GM12878 (cell line): Measurements from ENCODE around the gene ATP6V1C2. TPM values are rescaled to one million over a fixed set of nuclear protein-coding genes. Genes with fewer than 3 reads are reported as not detected.

Experiments
- EP300 ChIP-seq, 2 experiments: fragments of 150-350 bp in 1 of 2; IDR thresholded peaks; 2 replicates each; pipeline ENCODE4 v1.6.1; 2011 to 2012; ENCODE audit warnings: low read depth in 2 of 2, low read length in 2 of 2, borderline replicate concordance in 1 of 2, improper control_type of control experiment in 1 of 2, inconsistent platforms in 1 of 2; ENCODE audit not compliant: control insufficient read depth in 1 of 2
- MXI1 ChIP-seq: fragments of 150-350 bp; IDR thresholded peaks from 2 replicates; pipeline ENCODE4 v1.6.1; 2011; ENCODE audit warnings: low read depth, mild to moderate bottlenecking, inconsistent platforms, low read length, improper control_type of control experiment
- MYB ChIP-seq: fragments of 150-350 bp; IDR thresholded peaks from 2 replicates; pipeline ENCODE4 v1.6.1; 2014; ENCODE audit warnings: mild to moderate bottlenecking, low read depth, low read length, borderline replicate concordance
- RAD21 ChIP-seq: IDR thresholded peaks from 2 replicates; pipeline ENCODE4 v1.6.1; 2011; ENCODE audit warnings: mild to moderate bottlenecking, low read depth, low read length, moderate library complexity; ENCODE audit not compliant: insufficient read depth
- RB1 ChIP-seq: fragments of 450-650 bp; formaldehyde crosslinking; IDR thresholded peaks from 2 replicates; pipeline ENCODE4 v1.6.1; 2017; ENCODE audit warnings: mild to moderate bottlenecking, borderline replicate concordance
- RCOR1 ChIP-seq: conservative IDR thresholded peaks from 2 replicates; pipeline ENCODE4 v1.6.1; 2012; ENCODE audit warnings: low read depth, low read length, improper control_type of control experiment
- ZNF622 ChIP-seq: fragments of 450-650 bp; IDR thresholded peaks from 2 replicates; pipeline ENCODE4 v1.6.1; 2017; ENCODE audit warnings: mild to moderate bottlenecking, inconsistent platforms
- polyA plus RNA-seq, 11 experiments: library from polyadenylated mRNA; depleted of rRNA in 4 of 11; unstranded in 6 of 11; stranded (reverse) in 5 of 11; fragments of >200 nt; fragmentation: Nextera tagmentation in 4 of 11; fragmentation: Illumina TruSeq in 1 of 11; extraction: Ambion mirVana in 4 of 11; extraction: Trizol in 1 of 11; gene quantifications; 1 replicate in 1 of 11; 2 replicates in 10 of 11; pipeline versions ENCODE4 v1.2.1 to v1.2.3, GENCODE V29; 2011 to 2016; ENCODE audit warnings: inconsistent platforms in 2 of 11, missing spikeins in 2 of 11, low read depth in 1 of 11
- total RNA-seq, 4 experiments: library from RNA; depleted of rRNA in 3 of 4; stranded (reverse); fragments of >200 nt in 3 of 4; fragmentation: Illumina TruSeq in 1 of 4; extraction: Trizol in 1 of 4; gene quantifications; 2 replicates each; pipeline versions ENCODE4 v1.2.1 to v1.2.3, GENCODE V29; 2013 to 2021
- TF ChIP-seq, protein P1 (sequence below): IDR thresholded peaks from 2 replicates; pipeline ENCODE4 v1.6.1; 2012; ENCODE audit warnings: mild to moderate bottlenecking, low read depth, low read length
- TF ChIP-seq, protein P2 (sequence below): fragments of 450-650 bp; IDR thresholded peaks from 2 replicates; pipeline ENCODE4 v1.6.1; 2016; ENCODE audit warnings: mild to moderate bottlenecking
- TF ChIP-seq, protein P3 (sequence below): fragments of 450-650 bp; IDR thresholded peaks from 2 replicates; pipeline ENCODE4 v1.6.1; 2017; ENCODE audit warnings: mild to moderate bottlenecking, moderate library complexity

ATP6V1C2 gene
- total and polyA plus RNA-seq, 10 of the 15 experiments (the other 5 are each of a cell fraction or from before 2014, with no cell fraction given): 0.04 to 1.5 (median 0.24) TPM; not detected in 1

DNA sequence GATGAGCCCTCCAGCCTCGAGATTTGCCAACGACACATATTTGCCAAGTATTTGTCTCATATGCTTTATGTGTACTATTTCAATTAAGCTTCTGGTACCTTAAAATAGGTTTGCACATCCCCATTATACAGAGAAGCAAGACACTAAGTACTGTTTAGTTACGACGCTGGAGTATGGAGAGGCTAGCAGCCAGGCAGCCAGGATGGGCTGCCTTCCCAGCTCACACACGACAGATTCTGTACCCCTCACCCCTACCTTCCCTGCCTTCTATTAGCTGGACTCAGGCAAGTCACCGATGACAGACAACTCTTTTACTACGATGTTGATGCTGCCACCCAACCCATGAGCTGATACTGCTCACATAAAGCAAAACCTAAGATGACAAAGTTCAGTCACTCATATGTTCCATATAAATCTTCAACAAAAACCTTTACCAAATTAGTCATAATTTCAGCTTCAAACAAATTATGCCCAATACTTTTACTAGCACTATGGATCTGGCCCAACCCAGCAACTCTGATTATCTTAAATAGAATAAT lies 74.1 kb downstream of the ATP6V1C2 start (continued):
- TF ChIP-seq, protein P1, sequence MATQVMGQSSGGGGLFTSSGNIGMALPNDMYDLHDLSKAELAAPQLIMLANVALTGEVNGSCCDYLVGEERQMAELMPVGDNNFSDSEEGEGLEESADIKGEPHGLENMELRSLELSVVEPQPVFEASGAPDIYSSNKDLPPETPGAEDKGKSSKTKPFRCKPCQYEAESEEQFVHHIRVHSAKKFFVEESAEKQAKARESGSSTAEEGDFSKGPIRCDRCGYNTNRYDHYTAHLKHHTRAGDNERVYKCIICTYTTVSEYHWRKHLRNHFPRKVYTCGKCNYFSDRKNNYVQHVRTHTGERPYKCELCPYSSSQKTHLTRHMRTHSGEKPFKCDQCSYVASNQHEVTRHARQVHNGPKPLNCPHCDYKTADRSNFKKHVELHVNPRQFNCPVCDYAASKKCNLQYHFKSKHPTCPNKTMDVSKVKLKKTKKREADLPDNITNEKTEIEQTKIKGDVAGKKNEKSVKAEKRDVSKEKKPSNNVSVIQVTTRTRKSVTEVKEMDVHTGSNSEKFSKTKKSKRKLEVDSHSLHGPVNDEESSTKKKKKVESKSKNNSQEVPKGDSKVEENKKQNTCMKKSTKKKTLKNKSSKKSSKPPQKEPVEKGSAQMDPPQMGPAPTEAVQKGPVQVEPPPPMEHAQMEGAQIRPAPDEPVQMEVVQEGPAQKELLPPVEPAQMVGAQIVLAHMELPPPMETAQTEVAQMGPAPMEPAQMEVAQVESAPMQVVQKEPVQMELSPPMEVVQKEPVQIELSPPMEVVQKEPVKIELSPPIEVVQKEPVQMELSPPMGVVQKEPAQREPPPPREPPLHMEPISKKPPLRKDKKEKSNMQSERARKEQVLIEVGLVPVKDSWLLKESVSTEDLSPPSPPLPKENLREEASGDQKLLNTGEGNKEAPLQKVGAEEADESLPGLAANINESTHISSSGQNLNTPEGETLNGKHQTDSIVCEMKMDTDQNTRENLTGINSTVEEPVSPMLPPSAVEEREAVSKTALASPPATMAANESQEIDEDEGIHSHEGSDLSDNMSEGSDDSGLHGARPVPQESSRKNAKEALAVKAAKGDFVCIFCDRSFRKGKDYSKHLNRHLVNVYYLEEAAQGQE: no peak
- TF ChIP-seq, protein P2, sequence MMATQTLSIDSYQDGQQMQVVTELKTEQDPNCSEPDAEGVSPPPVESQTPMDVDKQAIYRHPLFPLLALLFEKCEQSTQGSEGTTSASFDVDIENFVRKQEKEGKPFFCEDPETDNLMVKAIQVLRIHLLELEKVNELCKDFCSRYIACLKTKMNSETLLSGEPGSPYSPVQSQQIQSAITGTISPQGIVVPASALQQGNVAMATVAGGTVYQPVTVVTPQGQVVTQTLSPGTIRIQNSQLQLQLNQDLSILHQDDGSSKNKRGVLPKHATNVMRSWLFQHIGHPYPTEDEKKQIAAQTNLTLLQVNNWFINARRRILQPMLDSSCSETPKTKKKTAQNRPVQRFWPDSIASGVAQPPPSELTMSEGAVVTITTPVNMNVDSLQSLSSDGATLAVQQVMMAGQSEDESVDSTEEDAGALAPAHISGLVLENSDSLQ: no peak
- no peak for TF ChIP-seq RAD21
- TF ChIP-seq, protein P3, sequence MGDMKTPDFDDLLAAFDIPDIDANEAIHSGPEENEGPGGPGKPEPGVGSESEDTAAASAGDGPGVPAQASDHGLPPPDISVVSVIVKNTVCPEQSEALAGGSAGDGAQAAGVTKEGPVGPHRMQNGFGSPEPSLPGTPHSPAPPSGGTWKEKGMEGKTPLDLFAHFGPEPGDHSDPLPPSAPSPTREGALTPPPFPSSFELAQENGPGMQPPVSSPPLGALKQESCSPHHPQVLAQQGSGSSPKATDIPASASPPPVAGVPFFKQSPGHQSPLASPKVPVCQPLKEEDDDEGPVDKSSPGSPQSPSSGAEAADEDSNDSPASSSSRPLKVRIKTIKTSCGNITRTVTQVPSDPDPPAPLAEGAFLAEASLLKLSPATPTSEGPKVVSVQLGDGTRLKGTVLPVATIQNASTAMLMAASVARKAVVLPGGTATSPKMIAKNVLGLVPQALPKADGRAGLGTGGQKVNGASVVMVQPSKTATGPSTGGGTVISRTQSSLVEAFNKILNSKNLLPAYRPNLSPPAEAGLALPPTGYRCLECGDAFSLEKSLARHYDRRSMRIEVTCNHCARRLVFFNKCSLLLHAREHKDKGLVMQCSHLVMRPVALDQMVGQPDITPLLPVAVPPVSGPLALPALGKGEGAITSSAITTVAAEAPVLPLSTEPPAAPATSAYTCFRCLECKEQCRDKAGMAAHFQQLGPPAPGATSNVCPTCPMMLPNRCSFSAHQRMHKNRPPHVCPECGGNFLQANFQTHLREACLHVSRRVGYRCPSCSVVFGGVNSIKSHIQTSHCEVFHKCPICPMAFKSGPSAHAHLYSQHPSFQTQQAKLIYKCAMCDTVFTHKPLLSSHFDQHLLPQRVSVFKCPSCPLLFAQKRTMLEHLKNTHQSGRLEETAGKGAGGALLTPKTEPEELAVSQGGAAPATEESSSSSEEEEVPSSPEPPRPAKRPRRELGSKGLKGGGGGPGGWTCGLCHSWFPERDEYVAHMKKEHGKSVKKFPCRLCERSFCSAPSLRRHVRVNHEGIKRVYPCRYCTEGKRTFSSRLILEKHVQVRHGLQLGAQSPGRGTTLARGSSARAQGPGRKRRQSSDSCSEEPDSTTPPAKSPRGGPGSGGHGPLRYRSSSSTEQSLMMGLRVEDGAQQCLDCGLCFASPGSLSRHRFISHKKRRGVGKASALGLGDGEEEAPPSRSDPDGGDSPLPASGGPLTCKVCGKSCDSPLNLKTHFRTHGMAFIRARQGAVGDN: no peak
- no peak for TF ChIP-seq RCOR1
- TF ChIP-seq MYB: no peak
- no peak for TF ChIP-seq EP300 (IDR thresholded peaks at IDR 0.05; ENCODE audit: borderline replicate concordance in 1 of 2, control insufficient read depth in 1 of 2, low read depth in 2 of 2, low read length in 2 of 2)
- TF ChIP-seq RB1: no peak
- TF ChIP-seq ZNF622: no peak
- no peak for TF ChIP-seq MXI1
